Epithelial cell of esophagus (primary cell): Measurements from ENCODE around the gene LYSMD4.

Experiments used
- DNase-seq: peaks from one replicate; pipeline ENCODE4 v3.0.0; 2010; ENCODE audit warnings: low read depth
- H3K4me3 ChIP-seq: 2 replicates; pipeline ENCODE4 v1.5.1; 2011; ENCODE audit warnings: mild to moderate bottlenecking, low read length, control low read depth
- TF ChIP-seq, protein P1 (sequence below): IDR thresholded peaks from 2 replicates; pipeline ENCODE4 v1.5.1; 2011; ENCODE audit warnings: low read depth, mild to moderate bottlenecking, low read length, control low read depth, inconsistent platforms; ENCODE audit not compliant: insufficient read depth; ENCODE audit errors: missing control alignments

Gene LYSMD4

DNA sequence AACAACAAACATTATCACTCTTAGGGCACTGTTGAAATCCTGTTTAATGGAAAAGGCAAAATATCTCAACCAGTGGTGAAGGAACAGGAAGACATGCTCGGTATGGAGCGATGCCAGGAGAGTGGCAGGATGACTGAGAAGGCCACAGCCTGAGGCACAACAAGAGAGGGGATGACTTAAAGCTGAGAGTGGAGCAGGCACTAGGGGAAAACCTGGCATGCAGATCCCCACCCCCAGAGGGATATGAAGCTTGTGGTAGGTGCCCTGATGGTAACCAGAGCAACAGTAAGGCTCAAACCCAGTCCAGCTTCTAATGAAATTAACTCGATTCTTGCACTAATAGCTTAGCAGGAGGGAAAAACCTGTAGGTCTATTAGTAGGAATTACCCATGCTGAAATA, 40.4 kb downstream of the LYSMD4 start:
- TF ChIP-seq, protein P1, sequence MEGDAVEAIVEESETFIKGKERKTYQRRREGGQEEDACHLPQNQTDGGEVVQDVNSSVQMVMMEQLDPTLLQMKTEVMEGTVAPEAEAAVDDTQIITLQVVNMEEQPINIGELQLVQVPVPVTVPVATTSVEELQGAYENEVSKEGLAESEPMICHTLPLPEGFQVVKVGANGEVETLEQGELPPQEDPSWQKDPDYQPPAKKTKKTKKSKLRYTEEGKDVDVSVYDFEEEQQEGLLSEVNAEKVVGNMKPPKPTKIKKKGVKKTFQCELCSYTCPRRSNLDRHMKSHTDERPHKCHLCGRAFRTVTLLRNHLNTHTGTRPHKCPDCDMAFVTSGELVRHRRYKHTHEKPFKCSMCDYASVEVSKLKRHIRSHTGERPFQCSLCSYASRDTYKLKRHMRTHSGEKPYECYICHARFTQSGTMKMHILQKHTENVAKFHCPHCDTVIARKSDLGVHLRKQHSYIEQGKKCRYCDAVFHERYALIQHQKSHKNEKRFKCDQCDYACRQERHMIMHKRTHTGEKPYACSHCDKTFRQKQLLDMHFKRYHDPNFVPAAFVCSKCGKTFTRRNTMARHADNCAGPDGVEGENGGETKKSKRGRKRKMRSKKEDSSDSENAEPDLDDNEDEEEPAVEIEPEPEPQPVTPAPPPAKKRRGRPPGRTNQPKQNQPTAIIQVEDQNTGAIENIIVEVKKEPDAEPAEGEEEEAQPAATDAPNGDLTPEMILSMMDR, result no peak
- peak; percentile 54 for DNase-seq
- no peak overlapping the region for H3K4me3 ChIP-seq

DNA sequence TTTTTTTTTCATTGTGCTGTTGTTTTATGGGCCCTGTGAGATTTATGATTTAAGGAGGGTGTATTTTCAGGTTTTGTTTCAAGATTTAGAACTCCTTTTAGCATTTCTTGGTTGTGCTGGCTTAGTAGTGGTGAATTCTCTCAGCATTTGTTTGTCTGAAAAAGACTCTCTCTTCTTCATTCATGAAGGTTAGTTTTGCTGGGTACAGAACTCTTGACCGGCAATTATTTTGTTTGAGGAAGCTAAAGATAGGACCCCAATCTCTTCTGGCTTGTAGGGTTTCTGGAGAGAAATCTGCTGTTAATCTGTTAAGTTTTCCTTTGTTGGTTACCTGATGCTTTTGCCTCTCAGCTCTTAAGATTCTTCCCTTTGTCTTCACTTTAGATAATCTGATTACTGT, 46.9 kb downstream of the LYSMD4 start:
- no peak for DNase-seq
- TF ChIP-seq, protein P1, result no peak
- H3K4me3 ChIP-seq, result no peak overlapping the region

DNA sequence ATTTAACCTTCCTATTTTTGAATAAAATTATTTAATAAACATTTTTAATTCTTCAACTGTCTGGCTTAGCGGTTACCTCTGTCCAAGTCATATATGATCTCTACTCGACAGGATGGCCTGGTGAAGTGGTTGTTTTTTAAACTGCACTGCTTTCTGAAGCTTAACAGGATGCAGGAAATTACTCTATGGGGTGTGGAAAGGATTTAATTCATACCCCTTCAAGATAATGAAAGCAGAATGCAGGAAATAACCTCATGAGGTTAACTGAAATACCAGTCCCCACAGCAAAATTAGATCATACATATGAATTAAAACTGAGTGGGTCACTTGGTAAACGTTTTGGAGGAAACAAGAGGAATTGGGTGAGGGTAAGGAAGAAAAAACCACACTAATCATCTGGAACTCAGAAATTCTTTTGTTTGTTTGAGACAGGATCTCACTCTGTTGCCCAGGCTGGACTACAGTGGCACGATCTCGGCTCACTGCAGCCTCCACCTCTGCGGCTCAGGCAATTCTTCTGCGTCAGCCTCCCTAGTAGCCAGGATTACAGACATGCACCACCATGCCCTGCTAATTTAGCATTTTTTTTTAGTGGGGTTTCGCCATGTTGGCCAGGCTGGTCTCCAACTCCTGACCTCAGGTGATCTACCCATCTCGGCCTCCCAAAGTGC, 50.1 kb downstream of the LYSMD4 start:
- H3K4me3 ChIP-seq, result no peak overlapping the region
- TF ChIP-seq, protein P1, result no peak
- DNase-seq, result peak; percentile 14

DNA sequence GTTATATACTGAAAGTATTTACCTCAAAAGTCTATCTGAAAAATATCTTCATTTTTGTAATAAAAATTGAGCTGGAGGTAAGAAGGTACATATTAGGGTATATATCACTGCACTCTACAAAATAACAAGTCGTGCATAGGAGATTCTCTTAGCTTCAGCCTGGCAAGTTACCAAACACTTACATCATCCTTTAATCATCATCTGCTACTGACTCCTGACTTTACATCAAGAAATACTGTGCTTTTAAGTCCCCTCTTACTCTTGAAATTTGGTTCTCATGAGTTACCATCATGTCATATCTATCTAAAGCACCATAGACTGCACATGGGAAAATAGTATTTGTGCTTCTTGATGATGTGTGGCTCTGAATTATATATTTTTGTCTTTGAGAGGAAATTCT, 50.8 kb downstream of the LYSMD4 start:
- peak; percentile 90 for DNase-seq
- H3K4me3 ChIP-seq, result no peak overlapping the region
- TF ChIP-seq, protein P1, result no peak

DNA sequence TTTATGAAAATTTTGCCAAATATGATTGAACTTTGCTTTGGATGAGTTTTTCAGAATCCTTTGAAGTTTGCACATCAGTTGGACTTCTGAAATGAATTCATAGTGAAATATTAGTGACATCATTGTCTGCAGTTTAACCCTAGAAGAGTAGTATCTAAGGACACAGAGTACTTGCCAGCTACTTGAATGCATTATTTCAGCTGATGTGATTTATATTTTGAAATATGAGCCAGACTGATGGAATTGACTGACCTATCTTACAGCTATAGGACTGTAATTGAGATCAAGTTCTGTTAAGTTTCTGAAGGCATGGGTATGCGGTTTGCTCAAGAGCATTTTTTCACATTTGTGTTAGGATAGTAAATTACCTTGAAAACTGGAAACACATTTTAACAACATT, 51.2 kb downstream of the LYSMD4 start:
- H3K4me3 ChIP-seq, result no peak overlapping the region
- no peak for DNase-seq
- TF ChIP-seq, protein P1, result no peak

DNA sequence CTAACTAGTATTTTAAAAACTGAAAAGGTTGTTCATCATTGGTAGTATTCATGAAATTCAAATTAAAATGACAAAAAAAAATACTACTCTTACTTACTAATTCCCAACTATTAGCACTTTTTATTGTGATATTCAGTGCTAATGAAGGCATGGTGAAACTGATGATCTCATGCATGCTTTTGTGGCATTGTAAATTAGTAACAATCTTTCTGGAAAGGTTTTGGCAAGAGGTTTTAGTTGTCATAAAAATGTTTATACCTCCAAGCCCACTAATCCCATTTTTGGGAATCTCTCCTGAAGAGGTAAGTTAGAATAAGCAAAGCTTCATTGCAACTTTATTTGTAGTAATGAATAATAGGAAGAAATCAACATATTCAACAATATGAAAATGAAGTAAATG, 53.0 kb downstream of the LYSMD4 start:
- TF ChIP-seq, protein P1, result no peak
- no peak for DNase-seq
- H3K4me3 ChIP-seq, result no peak overlapping the region

DNA sequence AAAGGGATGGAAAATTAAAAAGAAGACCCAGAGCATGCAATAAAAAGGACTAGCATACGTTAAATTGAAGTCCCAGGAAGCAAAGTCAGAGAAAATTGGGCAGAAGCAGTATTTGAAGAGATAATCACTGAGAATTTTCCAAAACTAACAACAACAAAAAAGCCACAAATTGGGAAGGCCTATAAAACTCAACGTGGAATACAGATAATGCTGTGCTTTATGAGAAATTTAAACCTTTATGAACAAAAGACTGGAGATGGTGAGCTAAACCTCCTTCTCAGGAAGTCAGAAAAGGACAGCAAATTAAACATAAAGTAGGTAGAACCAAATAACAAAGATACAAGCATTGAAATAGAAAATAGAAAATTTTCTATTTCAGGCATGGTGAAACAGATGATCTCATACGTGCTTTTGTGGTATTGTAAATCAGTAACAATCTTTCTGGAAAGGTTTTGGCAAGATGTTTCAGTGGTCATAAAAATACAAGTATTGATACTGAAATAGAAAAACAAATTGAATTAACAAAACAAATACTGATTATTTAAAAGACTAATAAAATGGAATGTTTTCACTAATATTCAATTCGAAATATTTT, 55.6 kb downstream of the LYSMD4 start:
- TF ChIP-seq, protein P1, result no peak
- DNase-seq, result no peak
- no peak overlapping the region for H3K4me3 ChIP-seq
